Pancreas (tissue), 10 donors: Measurements from ENCODE around the gene TTC31. TPM values are rescaled to one million over a fixed set of nuclear protein-coding genes. Genes with fewer than 3 reads are reported as not detected.
"Not testable (repeated sequence)": the region's sequence is repeated elsewhere in the genome, so short reads cannot be mapped to it uniquely, and the experiment has no call there.

Experiments used
- ATAC-seq, 4 donors: fragments of 200-7000 bp; cut with Tn5 transposase; one replicate each; pipeline versions ENCODE4 v1.8.0 to v1.9.1; 2020; ENCODE audit warnings: mild to moderate bottlenecking in 4 of 4, moderate library complexity in 4 of 4
- DNase-seq, 6 donors: peaks; one replicate each; pipeline ENCODE4 v3.0.0-alpha.2; 2020
- FAIRE-seq: peaks from 2 replicates; lab custom pipeline; 2012; peaks lifted over from hg19 to GRCh38; lab: Jason Lieb, UNC
- H3K27ac ChIP-seq, 4 donors: fragments of 200-600 bp; sonication (generic); 1 replicate in 3 of 4; 2 replicates in 1 of 4; pipeline versions ENCODE4 v1.5.0 to v1.8.0; 2020
- H3K27me3 ChIP-seq, 4 donors: fragments of 200-600 bp; one replicate each; pipeline ENCODE4 v1.8.0; 2021
- H3K36me3 ChIP-seq, 3 donors: fragments of 200-600 bp; sonication (generic) in 1 of 3; one replicate each; pipeline versions ENCODE4 v1.5.0 to v1.8.0; 2020 to 2021
- H3K4me1 ChIP-seq, 3 donors: fragments of 200-600 bp; one replicate each; pipeline ENCODE4 v1.8.0; 2021
- H3K4me3 ChIP-seq, 4 donors: fragments of 200-600 bp; sonication (generic) in 2 of 4; one replicate each; pipeline versions ENCODE4 v1.5.0 to v1.8.0; 2020 to 2021
- H3K9me3 ChIP-seq, 4 donors: fragments of 200-600 bp; one replicate each; pipeline ENCODE4 v1.8.0; 2021
- CTCF ChIP-seq, 4 donors: fragments of 200-600 bp; sonication (generic) in 3 of 4; IDR thresholded peaks; one replicate each; pipeline versions ENCODE4 v1.5.0 to v1.8.0; 2021; ENCODE audit warnings: antibody characterized with exemption in 4 of 4
- WGBS, 2 donors: extraction: QIAGEN DNeasy Blood & Tissue Kit; methylation state at CpG; one replicate each; pipeline ENCODE4 v1.1.7; 2013; 5-methylcytosine and 5-hydroxymethylcytosine counted together
- intact Hi-C, 3 donors: fragments of 100-400 bp; cut with DNase I; formaldehyde crosslinking; loops; one replicate each; pipeline versions ENCODE4 v1.11.1 to v1.14.2; 2022
- polyA plus RNA-seq, 2 donors: library from polyadenylated mRNA; stranded (reverse); fragments of 200-250 nt; gene quantifications; one replicate each; pipeline ENCODE4 v1.2.3, GENCODE V29; 2013
- total RNA-seq, 6 donors: library from RNA; stranded (reverse); fragmentation: NEBNext Ultra II Directional in 4 of 6; extraction: Animal tissue kit (Norgen Biotek cat#: 25700) in 4 of 6; gene quantifications; one replicate each; pipeline versions ENCODE4 v1.2.1 to v1.2.4, GENCODE V29; 2021 to 2023
- donor health status: healthy with polysubstance abuse.
- donor health status: DM: no; HTN: no; CAD: no; lungs with moderate emphysema.
- donor health status: DM: no; HTN: no; CAD: no.
- donor health status: control.
- donor health status: control.
- donor health status: Bipolar disorder and iron deficiency.
- donor health status: DM: yes; HTN: yes; CAD: no.
- donor health status: DM: no; HTN: no; CAD: no.
- donor health status: DM: no; HTN: no; CAD: no.
- donor health status: DM: yes; HTN: yes; CAD: no.

The TTC31 gene
- total and polyA plus RNA-seq, 8 donors: 10.1 to 21.2 (median 12.1) TPM

GRCh38 chr2:74461187-74462053, 21.5 kb upstream of the TTC31 start:
- intact Hi-C loops: no loop called here
- no peak for TF ChIP-seq CTCF (IDR thresholded peaks at IDR 0.05)
- 91 to 94% methylated on average over 27 of the region's 27 CpGs for WGBS, 2 donors
- Histone ChIP-seq H3K4me1 (peaks cover 5 to 15% (median 11%) of the 10 kb centered on the region in 3 donors), H3K36me3 (peaks cover 0 to 9% (median 0%) of the 10 kb centered on the region in 3 donors), H3K4me3 (no peak overlapping the region), H3K27me3 (no peaks in the 10 kb centered on the region), H3K27ac (no peak overlapping the region), H3K9me3 (no peaks in the 10 kb centered on the region)
- ATAC-seq: no peak
- DNase-seq: peak in 1 of 6 donors; percentile 38
- FAIRE-seq: no peak

- WGBS, 2 donors: 88 to 92% methylated on average over 20 of the region's 20 CpGs
- FAIRE-seq: no peak
- intact Hi-C loops: no loop called here
- Histone ChIP-seq H3K4me3 (no peak overlapping the region), H3K36me3 (peaks cover 0 to 9% (median 0%) of the 10 kb centered on the region in 3 donors), H3K27ac (no peak overlapping the region), H3K9me3 (no peaks in the 10 kb centered on the region), H3K27me3 (no peaks in the 10 kb centered on the region), H3K4me1 (peaks cover 0 to 8% (median 6%) of the 10 kb centered on the region in 3 donors)
- DNase-seq: no peak
- no peak for ATAC-seq
- TF ChIP-seq CTCF (IDR thresholded peaks at IDR 0.05): no peak
Observed at GRCh38 chr2:74462054-74462785, 20.7 kb upstream of the TTC31 start.

- H3K36me3 ChIP-seq: peaks cover 0 to 9% (median 0%) of the 10 kb centered on the region in 3 donors
- TF ChIP-seq CTCF (IDR thresholded peaks at IDR 0.05): no peak
- 81 to 85% methylated on average over 4 of the region's 4 CpGs for WGBS, 2 donors
- H3K27me3 ChIP-seq: no peaks in the 10 kb centered on the region
- FAIRE-seq: no peak
- peaks cover 0 to 8% (median 6%) of the 10 kb centered on the region in 3 donors for H3K4me1 ChIP-seq
- no peak overlapping the region for H3K27ac ChIP-seq
- DNase-seq: no peak
- intact Hi-C loops: no loop called here
- no peak overlapping the region for H3K4me3 ChIP-seq
- ATAC-seq: no peak
- H3K9me3 ChIP-seq: no peaks in the 10 kb centered on the region
Observed at GRCh38 chr2:74462786-74463105, 20.1 kb upstream of the TTC31 start.

- Histone ChIP-seq H3K36me3 (peaks cover 0 to 9% (median 0%) of the 10 kb centered on the region in 3 donors), H3K27me3 (no peaks in the 10 kb centered on the region), H3K4me1 (peaks cover 0 to 8% (median 6%) of the 10 kb centered on the region in 3 donors), H3K9me3 (no peaks in the 10 kb centered on the region), H3K4me3 (peak overlapping the region; percentile 75 to 99 (median 98)), H3K27ac (peak overlapping the region in 3 of 4 donors; percentile 77 to 80 (median 79))
- no peak for TF ChIP-seq CTCF (IDR thresholded peaks at IDR 0.05)
- FAIRE-seq (no peak), DNase-seq (no peak), ATAC-seq (peak; percentile 2 to 18 (median 8))
- intact Hi-C loops: no loop called here
- WGBS, 2 donors: 1 to 3% methylated on average over 13 of the region's 13 CpGs
Observed at GRCh38 chr2:74464406-74464805, 18.5 kb upstream of the TTC31 start.

GRCh38 chr2:74470742-74471141, 12.1 kb upstream of the TTC31 start:
- H3K27me3 ChIP-seq, ATAC-seq, H3K36me3 ChIP-seq, FAIRE-seq, H3K27ac ChIP-seq, intact Hi-C loops, H3K4me3 ChIP-seq, H3K9me3 ChIP-seq: not testable (repeated sequence)
- DNase-seq: peak in 1 of 6 donors; percentile 20
- WGBS, 2 donors: 94% methylated on average over 12 of the region's 12 CpGs
- H3K4me1 ChIP-seq: peaks cover 5 to 16% (median 7%) of the 10 kb centered on the region in 3 donors
